CD14-positive monocyte (primary cell): Measurements from ENCODE around the gene SSTR4. TPM values are rescaled to one million over a fixed set of nuclear protein-coding genes. Genes with fewer than 3 reads are reported as not detected.

ENCODE experiments used
- DNase-seq, 3 donors: peaks; one replicate each; pipeline ENCODE4 v3.0.0-alpha.2; 2011 to 2022
- H2AFZ ChIP-seq: 2 replicates; pipeline ENCODE4 v1.6.0; 2012; ENCODE audit warnings: mild to moderate bottlenecking, low read depth, low read length, inconsistent platforms; ENCODE audit not compliant: insufficient read depth, poor library complexity, severe bottlenecking
- H3K27ac ChIP-seq, 2 donors: 1 replicate in 1 of 2; 2 replicates in 1 of 2; pipeline ENCODE4 v1.5.1; 2012 to 2013; ENCODE audit warnings: low read length in 2 of 2, control low read depth in 1 of 2, inconsistent platforms in 1 of 2, low read depth in 1 of 2, mild to moderate bottlenecking in 1 of 2
- H3K27me3 ChIP-seq, 2 donors: one replicate each; pipeline versions ENCODE4 v1.6.0 to v1.6.1; 2011 to 2013; ENCODE audit warnings: low read length in 2 of 2; ENCODE audit not compliant: control insufficient read depth in 2 of 2, insufficient read depth in 2 of 2
- H3K36me3 ChIP-seq, 2 donors: replicated peaks in 1 of 2; 1 replicate in 1 of 2; 2 replicates in 1 of 2; pipeline versions ENCODE4 v1.5.1 to v1.6.1; 2012 to 2013; ENCODE audit warnings: low read length in 2 of 2, control low read depth in 1 of 2, inconsistent platforms in 1 of 2, mild to moderate bottlenecking in 1 of 2; ENCODE audit not compliant: insufficient read depth in 2 of 2, control insufficient read depth in 1 of 2
- H3K4me1 ChIP-seq, 2 donors: 1 replicate in 1 of 2; 2 replicates in 1 of 2; pipeline versions ENCODE4 v1.5.1 to v1.6.1; 2012 to 2013; ENCODE audit warnings: low read length in 2 of 2, control low read depth in 1 of 2, inconsistent platforms in 1 of 2, mild to moderate bottlenecking in 1 of 2, moderate library complexity in 1 of 2; ENCODE audit not compliant: insufficient read depth in 2 of 2, control insufficient read depth in 1 of 2
- H3K4me2 ChIP-seq: replicated peaks from 2 replicates; pipeline ENCODE3; 2012; ENCODE audit warnings: low read length, moderate library complexity, mild to moderate bottlenecking; ENCODE audit not compliant: poor library complexity, severe bottlenecking; ENCODE audit errors: extremely low read depth
- H3K4me3 ChIP-seq, 3 experiments: fragments of 200-600 bp in 1 of 3; sonication (generic) in 1 of 3; replicated peaks in 1 of 3; 1 replicate in 2 of 3; 2 replicates in 1 of 3; pipeline ENCODE4 v1.5.1; 2011 to 2013; ENCODE audit warnings: low read length in 3 of 3, mild to moderate bottlenecking in 3 of 3, control low read depth in 2 of 3, low read depth in 2 of 3, inconsistent platforms in 1 of 3, moderate library complexity in 1 of 3
- H3K79me2 ChIP-seq: 2 replicates; pipeline ENCODE4 v1.6.0; 2012; ENCODE audit warnings: mild to moderate bottlenecking, control low read depth, inconsistent platforms, low read length, moderate library complexity; ENCODE audit not compliant: insufficient read depth
- H3K9ac ChIP-seq: 2 replicates; pipeline ENCODE4 v1.6.0; 2017; ENCODE audit warnings: low read length, mild to moderate bottlenecking; ENCODE audit not compliant: insufficient read depth, poor library complexity, severe bottlenecking
- H3K9me3 ChIP-seq, 2 donors: replicated peaks in 1 of 2; 1 replicate in 1 of 2; 2 replicates in 1 of 2; pipeline versions ENCODE4 v1.5.1 to v1.6.1; 2012 to 2013; ENCODE audit warnings: low read length in 2 of 2, control low read depth in 1 of 2; ENCODE audit not compliant: control insufficient read depth in 1 of 2, insufficient read depth in 1 of 2
- H4K20me1 ChIP-seq: 2 replicates; pipeline ENCODE4 v1.6.0; 2012; ENCODE audit warnings: mild to moderate bottlenecking, low read length, control low read depth, moderate library complexity; ENCODE audit not compliant: insufficient read depth
- H3K27ac Mint-ChIP-seq, 7 donors: one replicate each; pipeline ENCODE4 v1.8.0; 2020; ENCODE audit warnings: mild to moderate bottlenecking in 7 of 7, mixed read lengths in 7 of 7, moderate library complexity in 6 of 7, inconsistent platforms in 2 of 7
- H3K27me3 Mint-ChIP-seq, 3 donors: one replicate each; pipeline ENCODE4 v1.8.0; 2021 to 2022; ENCODE audit warnings: low read depth in 3 of 3, mild to moderate bottlenecking in 3 of 3, mixed read lengths in 3 of 3, moderate library complexity in 3 of 3, inconsistent platforms in 1 of 3
- H3K36me3 Mint-ChIP-seq, 2 donors: one replicate each; pipeline ENCODE4 v1.8.0; 2020; ENCODE audit warnings: mixed read lengths in 2 of 2, inconsistent platforms in 1 of 2, mild to moderate bottlenecking in 1 of 2
- H3K4me1 Mint-ChIP-seq: one replicate; pipeline ENCODE4 v1.8.0; 2020; ENCODE audit warnings: mild to moderate bottlenecking, mixed read lengths
- H3K4me3 Mint-ChIP-seq, 2 donors: one replicate each; pipeline ENCODE4 v1.8.0; 2020; ENCODE audit warnings: mild to moderate bottlenecking in 2 of 2, mixed read lengths in 2 of 2, moderate library complexity in 1 of 2
- H3K9me3 Mint-ChIP-seq, 7 donors: one replicate each; pipeline ENCODE4 v1.8.0; 2020 to 2022; ENCODE audit warnings: mixed read lengths in 7 of 7, mild to moderate bottlenecking in 6 of 7, moderate library complexity in 6 of 7, inconsistent platforms in 2 of 7
- WGBS: methylation state at CpG from one replicate; pipeline ENCODE4 v1.1.5; 2013; ENCODE audit warnings: missing lambda C conversion rate; ENCODE audit not compliant: insufficient coverage; 5-methylcytosine and 5-hydroxymethylcytosine counted together
- intact Hi-C, 2 donors: fragments of 100-400 bp; cut with micrococcal nuclease; formaldehyde crosslinking; loops; one replicate each; pipeline versions ENCODE4 v1.15.0 to v1.15.1; 2023
- polyA plus RNA-seq, 3 donors: library from polyadenylated mRNA; depleted of rRNA in 1 of 3; unstranded in 2 of 3; stranded (reverse) in 1 of 3; fragments of 300-500 nt in 2 of 3; fragments of >200 nt in 1 of 3; fragmentation: Illumina TruSeq in 2 of 3; gene quantifications; 1 replicate in 2 of 3; 2 replicates in 1 of 3; pipeline ENCODE4 v1.2.3, GENCODE V29; 2012 to 2021
- TF ChIP-seq, protein P1 (sequence below): fragments of 200-600 bp; IDR thresholded peaks from one replicate; pipeline ENCODE4 v1.8.0; 2022; ENCODE audit warnings: antibody characterized with exemption, mild to moderate bottlenecking

SSTR4 gene
- polyA plus RNA-seq, 3 donors = not detected

DNA sequence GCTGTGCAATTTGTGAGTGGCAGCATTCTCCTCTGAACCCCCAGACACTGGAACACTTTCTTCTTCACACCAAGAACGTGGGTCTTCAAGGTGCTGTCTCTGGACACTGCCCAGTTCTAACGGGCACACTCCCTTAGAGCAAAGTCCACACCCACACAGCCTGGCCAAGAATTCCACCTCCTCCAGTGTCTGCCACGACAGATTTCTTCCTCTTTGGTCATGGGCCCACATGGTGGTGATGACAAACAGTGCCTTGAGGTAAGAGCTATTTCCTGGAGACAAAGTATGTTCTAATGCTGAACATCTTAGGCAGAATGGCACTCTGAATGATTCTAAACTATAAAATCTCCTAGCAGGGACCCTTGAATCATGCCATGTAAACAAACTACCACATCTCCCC, 25.5 kb upstream of the SSTR4 start:
- Mint-ChIP-seq H3K36me3 (no peaks in the 10 kb centered on the region), H3K27ac (no peak overlapping the region), H3K4me1 (peaks cover 3% of the 10 kb centered on the region), H3K4me3 (no peak overlapping the region), H3K27me3 (peaks cover 0 to 2% (median 0%) of the 10 kb centered on the region in 3 donors), H3K9me3 (peaks cover 0 to 3% (median 0%) of the 10 kb centered on the region in 7 donors)
- Histone ChIP-seq H3K79me2 (no peaks in the 10 kb centered on the region), H3K4me2 (no peak overlapping the region), H3K27ac (no peak overlapping the region), H2AFZ (no peak overlapping the region), H4K20me1 (no peaks in the 10 kb centered on the region), H3K27me3 (no peaks in the 10 kb centered on the region), H3K36me3 (no peaks in the 10 kb centered on the region), H3K9me3 (no peaks in the 10 kb centered on the region), H3K4me3 (no peak overlapping the region), H3K9ac (no peak overlapping the region), H3K4me1 (no peaks in the 10 kb centered on the region)
- TF ChIP-seq, protein P1, sequence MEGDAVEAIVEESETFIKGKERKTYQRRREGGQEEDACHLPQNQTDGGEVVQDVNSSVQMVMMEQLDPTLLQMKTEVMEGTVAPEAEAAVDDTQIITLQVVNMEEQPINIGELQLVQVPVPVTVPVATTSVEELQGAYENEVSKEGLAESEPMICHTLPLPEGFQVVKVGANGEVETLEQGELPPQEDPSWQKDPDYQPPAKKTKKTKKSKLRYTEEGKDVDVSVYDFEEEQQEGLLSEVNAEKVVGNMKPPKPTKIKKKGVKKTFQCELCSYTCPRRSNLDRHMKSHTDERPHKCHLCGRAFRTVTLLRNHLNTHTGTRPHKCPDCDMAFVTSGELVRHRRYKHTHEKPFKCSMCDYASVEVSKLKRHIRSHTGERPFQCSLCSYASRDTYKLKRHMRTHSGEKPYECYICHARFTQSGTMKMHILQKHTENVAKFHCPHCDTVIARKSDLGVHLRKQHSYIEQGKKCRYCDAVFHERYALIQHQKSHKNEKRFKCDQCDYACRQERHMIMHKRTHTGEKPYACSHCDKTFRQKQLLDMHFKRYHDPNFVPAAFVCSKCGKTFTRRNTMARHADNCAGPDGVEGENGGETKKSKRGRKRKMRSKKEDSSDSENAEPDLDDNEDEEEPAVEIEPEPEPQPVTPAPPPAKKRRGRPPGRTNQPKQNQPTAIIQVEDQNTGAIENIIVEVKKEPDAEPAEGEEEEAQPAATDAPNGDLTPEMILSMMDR = no peak
- intact Hi-C loops = no loop called here
- DNase-seq = no peak
- WGBS = no CpG with 5 or more reads among the region's 3 CpGs

DNA sequence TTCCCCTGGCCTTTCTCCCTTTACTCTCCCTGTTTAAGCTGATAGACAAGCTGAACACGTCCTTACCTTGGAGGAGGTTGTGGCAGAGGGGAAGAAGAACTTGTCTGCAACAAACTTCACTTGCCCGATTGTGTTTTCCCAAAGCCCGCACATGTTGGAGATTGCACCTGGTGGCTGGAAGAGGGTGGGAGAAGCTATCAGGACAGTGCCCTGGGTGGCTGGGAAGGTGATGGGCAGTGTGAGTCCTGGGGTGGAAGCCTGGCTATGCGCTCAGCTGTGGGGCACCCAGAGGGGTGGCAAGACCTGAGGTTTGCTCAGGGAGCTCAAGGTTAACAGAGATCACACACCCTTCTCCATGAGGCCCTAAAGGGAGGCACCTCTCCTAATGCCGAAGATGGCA, 25.0 kb upstream of the SSTR4 start:
- H3K9ac ChIP-seq = no peak overlapping the region
- no peak overlapping the region for H3K4me3 Mint-ChIP-seq
- peaks cover 0 to 3% (median 0%) of the 10 kb centered on the region in 7 donors for H3K9me3 Mint-ChIP-seq
- 97% methylated on average over 3 of the region's 5 CpGs for WGBS
- H3K9me3 ChIP-seq = no peaks in the 10 kb centered on the region
- no peaks in the 10 kb centered on the region for H3K27me3 ChIP-seq
- no peak overlapping the region for H2AFZ ChIP-seq
- no peaks in the 10 kb centered on the region for H3K4me1 ChIP-seq
- no peaks in the 10 kb centered on the region for H3K36me3 Mint-ChIP-seq
- no peak overlapping the region for H3K27ac ChIP-seq
- DNase-seq = no peak
- no peaks in the 10 kb centered on the region for H4K20me1 ChIP-seq
- H3K27me3 Mint-ChIP-seq = peaks cover 0 to 2% (median 0%) of the 10 kb centered on the region in 3 donors
- TF ChIP-seq, protein P1 = no peak
- H3K4me3 ChIP-seq = no peak overlapping the region
- intact Hi-C loops = no loop called here
- no peaks in the 10 kb centered on the region for H3K79me2 ChIP-seq
- no peaks in the 10 kb centered on the region for H3K36me3 ChIP-seq
- no peak overlapping the region for H3K4me2 ChIP-seq
- peaks cover 3% of the 10 kb centered on the region for H3K4me1 Mint-ChIP-seq
- no peak overlapping the region for H3K27ac Mint-ChIP-seq
